ENCODE results near the gene POFUT2.

- no peak for TF ChIP-seq CTCF (conservative IDR thresholded peaks at IDR 0.05; ENCODE audit: low read depth, low read length)
- TF ChIP-seq EZH2 (IDR thresholded peaks at IDR 0.05; ENCODE audit: low read length, unreplicated experiment): no peak
Measured at GRCh38 chr21:45248893-45249381, 38.8 kb downstream of the POFUT2 start.

Measured in PC-3 (cell line).